B cell (primary cell): ENCODE measurements around the gene RBPJL.

Source experiments
- EZH2 ChIP-seq: IDR thresholded peaks from 2 replicates; pipeline ENCODE4 v1.6.1; 2012; ENCODE audit warnings: borderline replicate concordance, low read depth, mild to moderate bottlenecking, moderate library complexity, low read length; ENCODE audit not compliant: insufficient read depth, poor library complexity, severe bottlenecking
- TF ChIP-seq, protein P1 (sequence below): fragments of 200-600 bp; IDR thresholded peaks from one replicate; pipeline ENCODE4 v1.8.0; 2022; ENCODE audit warnings: antibody characterized with exemption, mild to moderate bottlenecking

DNA sequence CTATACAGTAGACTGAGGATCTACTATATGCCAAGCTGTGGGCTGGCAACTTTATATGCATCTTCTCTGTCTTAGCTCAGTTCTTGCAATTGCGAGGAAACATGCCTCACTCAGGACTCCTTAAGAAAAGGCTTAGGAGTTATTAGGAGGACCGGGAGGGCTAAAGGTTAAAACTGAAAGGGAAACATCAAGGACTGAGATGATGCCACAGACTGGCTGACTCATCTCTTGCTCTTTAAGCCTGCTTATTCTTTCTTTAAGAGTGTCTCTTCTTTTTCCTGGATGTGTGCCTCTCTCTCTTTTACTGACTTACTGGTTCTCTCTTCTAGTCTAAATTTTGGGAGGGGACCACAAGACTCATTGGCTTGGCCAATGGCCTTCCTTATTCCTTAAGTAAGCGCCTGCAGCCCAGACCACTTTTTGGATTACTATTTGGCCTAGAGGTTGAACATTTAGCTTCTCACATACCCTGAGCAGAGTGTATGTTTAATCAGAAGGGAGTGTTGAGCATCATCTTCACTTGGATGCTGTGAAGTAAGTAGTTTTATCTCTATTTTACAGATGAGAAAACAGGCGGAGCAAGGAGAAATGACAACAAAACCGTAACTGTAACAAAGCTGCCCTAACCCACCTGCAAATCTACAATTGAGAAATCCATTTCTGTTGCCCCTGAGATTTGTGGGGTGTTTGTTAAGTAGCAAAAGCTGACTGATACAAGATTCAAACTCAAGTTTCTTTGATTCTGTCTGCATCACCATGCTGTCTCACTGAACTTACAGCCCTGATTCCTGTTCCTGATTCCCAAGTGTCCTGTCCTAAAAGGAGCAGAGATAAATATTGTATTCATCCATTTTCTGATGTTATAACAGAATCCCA, 48.8 kb downstream of the RBPJL start:
- TF ChIP-seq, protein P1, sequence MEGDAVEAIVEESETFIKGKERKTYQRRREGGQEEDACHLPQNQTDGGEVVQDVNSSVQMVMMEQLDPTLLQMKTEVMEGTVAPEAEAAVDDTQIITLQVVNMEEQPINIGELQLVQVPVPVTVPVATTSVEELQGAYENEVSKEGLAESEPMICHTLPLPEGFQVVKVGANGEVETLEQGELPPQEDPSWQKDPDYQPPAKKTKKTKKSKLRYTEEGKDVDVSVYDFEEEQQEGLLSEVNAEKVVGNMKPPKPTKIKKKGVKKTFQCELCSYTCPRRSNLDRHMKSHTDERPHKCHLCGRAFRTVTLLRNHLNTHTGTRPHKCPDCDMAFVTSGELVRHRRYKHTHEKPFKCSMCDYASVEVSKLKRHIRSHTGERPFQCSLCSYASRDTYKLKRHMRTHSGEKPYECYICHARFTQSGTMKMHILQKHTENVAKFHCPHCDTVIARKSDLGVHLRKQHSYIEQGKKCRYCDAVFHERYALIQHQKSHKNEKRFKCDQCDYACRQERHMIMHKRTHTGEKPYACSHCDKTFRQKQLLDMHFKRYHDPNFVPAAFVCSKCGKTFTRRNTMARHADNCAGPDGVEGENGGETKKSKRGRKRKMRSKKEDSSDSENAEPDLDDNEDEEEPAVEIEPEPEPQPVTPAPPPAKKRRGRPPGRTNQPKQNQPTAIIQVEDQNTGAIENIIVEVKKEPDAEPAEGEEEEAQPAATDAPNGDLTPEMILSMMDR = no peak
- TF ChIP-seq EZH2 = no peak
